Hepatocyte (in vitro differentiated cells): ENCODE measurements around the gene CDK14. TPM values are rescaled to one million over a fixed set of nuclear protein-coding genes. Genes with fewer than 3 reads are reported as not detected.

ENCODE experiments used
- DNase-seq: peaks from one replicate; pipeline ENCODE4 v3.0.0-alpha.2; 2016; ENCODE audit warnings: low spot score
- H2AFZ ChIP-seq: fragments of 200-600 bp; sonication (generic); 2 replicates; pipeline ENCODE4 v1.6.0; 2016; ENCODE audit warnings: antibody characterized with exemption, mild to moderate bottlenecking
- H3K27ac ChIP-seq: fragments of 200-600 bp; sonication (generic); 2 replicates; pipeline ENCODE4 v1.5.1; 2016; ENCODE audit warnings: mild to moderate bottlenecking
- H3K27me3 ChIP-seq: fragments of 200-600 bp; sonication (generic); 2 replicates; pipeline ENCODE4 v1.6.1; 2016
- H3K36me3 ChIP-seq: fragments of 200-600 bp; sonication (generic); replicated peaks from 2 replicates; pipeline ENCODE4 v1.5.1; 2016; ENCODE audit warnings: low read depth; ENCODE audit not compliant: insufficient read depth
- H3K4me1 ChIP-seq: fragments of 200-600 bp; sonication (generic); 2 replicates; pipeline ENCODE4 v1.5.1; 2016; ENCODE audit warnings: mild to moderate bottlenecking, moderate library complexity; ENCODE audit not compliant: insufficient read depth
- H3K4me2 ChIP-seq: fragments of 200-600 bp; sonication (generic); 2 replicates; pipeline ENCODE4 v1.6.0; 2016
- H3K4me3 ChIP-seq: fragments of 200-600 bp; sonication (generic); 2 replicates; pipeline ENCODE4 v1.5.1; 2016; ENCODE audit warnings: mild to moderate bottlenecking
- H3K79me2 ChIP-seq: fragments of 200-600 bp; sonication (generic); 2 replicates; pipeline ENCODE4 v1.6.0; 2017; ENCODE audit warnings: mild to moderate bottlenecking
- H3K9me2 ChIP-seq: fragments of 200-600 bp; sonication (generic); replicated peaks from 2 replicates; pipeline ENCODE4 v1.6.0; 2017; ENCODE audit warnings: mild to moderate bottlenecking; ENCODE audit not compliant: insufficient read depth
- H3K9me3 ChIP-seq: fragments of 200-600 bp; sonication (generic); 2 replicates; pipeline ENCODE4 v1.5.1; 2016; ENCODE audit warnings: low read depth, mild to moderate bottlenecking
- H4K20me1 ChIP-seq: fragments of 200-600 bp; sonication (generic); 2 replicates; pipeline ENCODE4 v1.6.0; 2016; ENCODE audit warnings: mild to moderate bottlenecking; ENCODE audit not compliant: insufficient read depth, poor library complexity, severe bottlenecking
- CTCF ChIP-seq: fragments of 200-600 bp; sonication (generic); IDR thresholded peaks from 2 replicates; pipeline ENCODE4 v1.5.1; 2016; ENCODE audit warnings: antibody characterized with exemption, mild to moderate bottlenecking; ENCODE audit not compliant: poor library complexity
- EZH2 ChIP-seq: fragments of 200-600 bp; sonication (generic); IDR thresholded peaks from 2 replicates; pipeline ENCODE4 v1.6.1; 2016; ENCODE audit warnings: antibody characterized with exemption, mild to moderate bottlenecking, borderline replicate concordance
- EZH2phosphoT487 ChIP-seq: fragments of 200-600 bp; sonication (generic); IDR thresholded peaks from one replicate; pipeline ENCODE4 v1.6.1; 2018; ENCODE audit warnings: antibody characterized with exemption, mild to moderate bottlenecking, low read depth, moderate library complexity; ENCODE audit not compliant: unreplicated experiment, severe bottlenecking
- WGBS: methylation state at CpG from one replicate; pipeline ENCODE4 v1.1.6; 2016; ENCODE audit warnings: low lambda C conversion rate; ENCODE audit errors: missing lambda C conversion rate; 5-methylcytosine and 5-hydroxymethylcytosine counted together
- polyA plus RNA-seq: library from polyadenylated mRNA; unstranded; fragments of >200 nt; fragmentation: Nextera tagmentation; extraction: Ambion mirVana; gene quantifications from 2 replicates; pipeline ENCODE4 v1.2.1, GENCODE V29; 2016
- total RNA-seq: library from RNA; depleted of rRNA; stranded (reverse); fragments of >200 nt; gene quantifications from 2 replicates; pipeline ENCODE4 v1.2.3, GENCODE V29; 2014

CDK14 gene
- total and polyA plus RNA-seq, 2 experiments from 2014 or later = 8.6 to 23.5 TPM

- no peaks in the 10 kb centered on the region for H3K79me2 ChIP-seq
- H3K27ac ChIP-seq = no peak overlapping the region
- no peaks in the 10 kb centered on the region for H4K20me1 ChIP-seq
- no peaks in the 10 kb centered on the region for H3K9me3 ChIP-seq
- TF ChIP-seq CTCF = no peak
- no peak for TF ChIP-seq EZH2phosphoT487
- TF ChIP-seq EZH2 = no peak
- no peak overlapping the region for H3K4me3 ChIP-seq
- no peak overlapping the region for H2AFZ ChIP-seq
- no peaks in the 10 kb centered on the region for H3K4me1 ChIP-seq
- no peaks in the 10 kb centered on the region for H3K27me3 ChIP-seq
- no peak for DNase-seq
- no peaks in the 10 kb centered on the region for H3K9me2 ChIP-seq
- no peaks in the 10 kb centered on the region for H3K36me3 ChIP-seq
- H3K4me2 ChIP-seq = no peak overlapping the region
- WGBS = 65% methylated on average over 2 of the region's 2 CpGs
Measured at GRCh38 chr7:91228927-91229558, 632.9 kb downstream of the CDK14 start.

DNA sequence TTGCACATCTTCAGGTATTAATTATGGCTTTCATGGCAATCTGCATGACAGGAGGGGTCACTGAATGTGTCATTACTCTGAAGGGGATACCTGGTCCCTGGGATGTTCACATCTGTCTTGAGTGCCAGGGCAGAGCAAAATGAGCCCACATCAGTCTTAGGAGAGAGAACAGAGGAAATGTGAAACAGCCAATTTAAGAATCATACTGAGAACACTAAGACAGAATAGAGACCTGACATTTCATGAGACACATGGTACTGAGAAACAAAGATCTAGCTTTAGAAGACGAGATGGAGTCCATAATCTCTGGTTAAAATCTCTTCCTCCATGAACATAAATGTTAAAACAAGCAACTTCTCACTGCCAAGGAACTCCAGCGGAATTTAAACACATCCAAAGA is 634.0 kb downstream of the CDK14 start:
- Histone ChIP-seq H4K20me1 (no peaks in the 10 kb centered on the region), H3K9me3 (no peaks in the 10 kb centered on the region), H3K79me2 (no peaks in the 10 kb centered on the region), H3K4me2 (no peak overlapping the region), H3K27me3 (no peaks in the 10 kb centered on the region), H3K27ac (no peak overlapping the region), H3K4me3 (no peak overlapping the region), H3K4me1 (no peaks in the 10 kb centered on the region), H3K9me2 (no peaks in the 10 kb centered on the region), H2AFZ (no peak overlapping the region), H3K36me3 (no peaks in the 10 kb centered on the region)
- TF ChIP-seq EZH2phosphoT487 = no peak
- no peak for TF ChIP-seq EZH2
- TF ChIP-seq CTCF = no peak
- no peak for DNase-seq
- 83% methylated on average over 2 of the region's 2 CpGs for WGBS

GRCh38 chr7:91230503-91230902 is 634.4 kb downstream of the CDK14 start:
- no peak for DNase-seq
- no peaks in the 10 kb centered on the region for H3K9me3 ChIP-seq
- no peak overlapping the region for H2AFZ ChIP-seq
- H3K27ac ChIP-seq = no peak overlapping the region
- 88% methylated on average over 3 of the region's 3 CpGs for WGBS
- no peaks in the 10 kb centered on the region for H3K4me1 ChIP-seq
- no peak overlapping the region for H3K4me2 ChIP-seq
- no peaks in the 10 kb centered on the region for H3K79me2 ChIP-seq
- TF ChIP-seq EZH2phosphoT487 = no peak
- TF ChIP-seq CTCF = no peak
- TF ChIP-seq EZH2 = no peak
- no peaks in the 10 kb centered on the region for H3K9me2 ChIP-seq
- H4K20me1 ChIP-seq = no peaks in the 10 kb centered on the region
- no peaks in the 10 kb centered on the region for H3K36me3 ChIP-seq
- H3K27me3 ChIP-seq = no peaks in the 10 kb centered on the region
- no peak overlapping the region for H3K4me3 ChIP-seq

DNA sequence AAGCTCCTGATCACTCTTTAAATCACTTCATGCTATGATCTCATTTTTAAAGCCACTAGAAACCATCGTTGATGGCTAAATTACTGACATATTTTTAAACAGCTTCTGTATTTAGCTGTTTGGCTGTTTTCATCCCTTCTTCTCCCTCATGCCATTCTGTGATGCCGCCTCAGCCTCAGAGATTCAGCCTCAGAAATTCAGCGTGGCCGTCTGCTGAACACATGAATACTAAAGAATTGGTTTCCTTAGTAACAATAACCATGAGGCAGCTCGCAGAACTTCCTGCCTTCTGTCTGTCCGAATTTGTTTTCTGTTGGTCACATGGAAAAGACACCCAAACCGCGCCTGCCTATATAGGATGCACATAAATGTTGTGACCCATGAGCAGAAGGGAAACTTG is 637.1 kb downstream of the CDK14 start:
- no peak overlapping the region for H3K4me2 ChIP-seq
- no peaks in the 10 kb centered on the region for H3K4me1 ChIP-seq
- H2AFZ ChIP-seq = no peak overlapping the region
- H3K27me3 ChIP-seq = no peaks in the 10 kb centered on the region
- no peaks in the 10 kb centered on the region for H3K79me2 ChIP-seq
- H3K9me2 ChIP-seq = no peaks in the 10 kb centered on the region
- TF ChIP-seq CTCF = no peak
- TF ChIP-seq EZH2phosphoT487 = no peak
- TF ChIP-seq EZH2 = no peak
- 84% methylated on average over 8 of the region's 8 CpGs for WGBS
- no peak for DNase-seq
- H3K9me3 ChIP-seq = no peaks in the 10 kb centered on the region
- no peak overlapping the region for H3K4me3 ChIP-seq
- no peak overlapping the region for H3K27ac ChIP-seq
- no peaks in the 10 kb centered on the region for H3K36me3 ChIP-seq
- no peaks in the 10 kb centered on the region for H4K20me1 ChIP-seq
